Measurements from ENCODE around the gene PDE6H. TPM values are rescaled to one million over a fixed set of nuclear protein-coding genes. Genes with fewer than 3 reads are reported as not detected.

PDE6H gene
- total and polyA plus RNA-seq, 4 experiments from 2014 or later: not detected

GRCh38 chr12:14949631-14950030 lies 23.2 kb upstream of the PDE6H start:
- peaks cover 0 to 3% (median 0%) of the 10 kb centered on the region in 8 donors for H3K9me3 Mint-ChIP-seq
- Histone ChIP-seq H3K9me3 (ENCODE audit: control insufficient read depth in 1 of 2, low read length in 2 of 2) (no peaks in the 10 kb centered on the region), H3K4me3 (ENCODE audit: low read length in 2 of 2) (peak overlapping the region in 1 of 2 donors; percentile 20), H3K27ac (ENCODE audit: low read depth, low read length) (peak overlapping the region; percentile 92), H3K4me1 (ENCODE audit: insufficient read depth, low read length) (peaks cover 100% of the 10 kb centered on the region), H3K27me3 (ENCODE audit: insufficient read depth, low read length) (no peaks in the 10 kb centered on the region), H3K36me3 (ENCODE audit: insufficient read depth, low read length) (peaks cover 64% of the 10 kb centered on the region)
- DNase-seq: no peak
- peak overlapping the region; percentile 69 to 93 (median 87) for H3K4me3 Mint-ChIP-seq
- ChIA-PET POLR2A (ENCODE audit: partially characterized antibody) (interaction anchor here (1.5 to 5.8 kb wide), 5 partner anchors 9 to 179 kb away, joined by 5 to 104 read pairs (median 14); a partner anchor contains a TSS), CTCF (ENCODE audit: partially characterized antibody) (interaction anchor here (2.6 to 3.4 kb wide), 2 partner anchors 10 to 12 kb away, joined by 11 to 44 read pairs; partner anchors contain the start of gene ERP27)
- peak overlapping the region; percentile 94 to 100 (median 97) for H3K27ac Mint-ChIP-seq
- no peaks in the 10 kb centered on the region for H3K27me3 Mint-ChIP-seq
- peaks cover 77 to 94% of the 10 kb centered on the region in 2 donors for H3K36me3 Mint-ChIP-seq
- intact Hi-C loops (cut with micrococcal nuclease): loop anchor here (10.0 kb wide), 1 partner anchor 555 kb away; no protein-coding TSS in a partner anchor
- H3K4me1 Mint-ChIP-seq: peaks cover 73 to 98% (median 93%) of the 10 kb centered on the region in 4 donors

- peaks cover 72 to 96% (median 90%) of the 10 kb centered on the region in 4 donors for H3K4me1 Mint-ChIP-seq
- peak overlapping the region; percentile 94 to 100 (median 99) for H3K27ac Mint-ChIP-seq
- Histone ChIP-seq H3K36me3 (ENCODE audit: insufficient read depth, low read length) (peaks cover 56% of the 10 kb centered on the region), H3K4me1 (ENCODE audit: insufficient read depth, low read length) (peaks cover 100% of the 10 kb centered on the region), H3K9me3 (ENCODE audit: control insufficient read depth in 1 of 2, low read length in 2 of 2) (no peaks in the 10 kb centered on the region), H3K27ac (ENCODE audit: low read depth, low read length) (peak overlapping the region; percentile 92), H3K4me3 (ENCODE audit: low read length in 2 of 2) (peak overlapping the region in 1 of 2 donors; percentile 3), H3K27me3 (ENCODE audit: insufficient read depth, low read length) (no peaks in the 10 kb centered on the region)
- no peaks in the 10 kb centered on the region for H3K27me3 Mint-ChIP-seq
- DNase-seq: no peak
- H3K36me3 Mint-ChIP-seq: peaks cover 70 to 87% of the 10 kb centered on the region in 2 donors
- CTCF ChIA-PET (ENCODE audit: partially characterized antibody): interaction anchor here (1.0 to 2.8 kb wide), 3 partner anchors 9 to 45 kb away, joined by 4 to 9 read pairs (median 6); no protein-coding TSS in a partner anchor
- intact Hi-C loops (cut with micrococcal nuclease): loop anchor here (10.0 kb wide), 1 partner anchor 556 kb away; no protein-coding TSS in a partner anchor
- peaks cover 0 to 3% (median 0%) of the 10 kb centered on the region in 8 donors for H3K9me3 Mint-ChIP-seq
- peak overlapping the region; percentile 72 to 93 (median 87) for H3K4me3 Mint-ChIP-seq
- POLR2A ChIA-PET (ENCODE audit: partially characterized antibody): interaction anchor here (1.0 to 2.8 kb wide), 4 partner anchors 9 to 180 kb away, joined by 3 to 29 read pairs (median 16); partner anchors contain the start of genes ARHGDIB and ERP27
Observed at GRCh38 chr12:14950421-14950820, 22.4 kb upstream of the PDE6H start.

- Histone ChIP-seq H3K4me1 (ENCODE audit: insufficient read depth, low read length) (peaks cover 99% of the 10 kb centered on the region), H3K27ac (ENCODE audit: low read depth, low read length) (peak overlapping the region; percentile 92), H3K4me3 (ENCODE audit: low read length in 2 of 2) (peak overlapping the region; percentile 45 to 51), H3K36me3 (ENCODE audit: insufficient read depth, low read length) (peaks cover 49% of the 10 kb centered on the region), H3K9me3 (ENCODE audit: control insufficient read depth in 1 of 2, low read length in 2 of 2) (no peaks in the 10 kb centered on the region), H3K27me3 (ENCODE audit: insufficient read depth, low read length) (no peaks in the 10 kb centered on the region)
- Mint-ChIP-seq H3K9me3 (peaks cover 0 to 3% (median 0%) of the 10 kb centered on the region in 8 donors), H3K27ac (peak overlapping the region; percentile 94 to 100 (median 99)), H3K4me1 (peaks cover 73 to 96% (median 88%) of the 10 kb centered on the region in 4 donors), H3K4me3 (peak overlapping the region; percentile 75 to 94 (median 90)), H3K36me3 (peaks cover 62 to 85% of the 10 kb centered on the region in 2 donors), H3K27me3 (no peaks in the 10 kb centered on the region)
- ChIA-PET CTCF (ENCODE audit: partially characterized antibody) (interaction anchor here (1.0 to 2.8 kb wide), 4 partner anchors 9 to 44 kb away, joined by 4 to 9 read pairs (median 7); partner anchors contain the start of gene ARHGDIB), POLR2A (ENCODE audit: partially characterized antibody) (interaction anchor here (0.8 to 2.8 kb wide), 6 partner anchors 9 to 586 kb away, joined by 3 to 29 read pairs (median 8); partner anchors contain the start of genes ARHGDIB, ATF7IP and ERP27)
- intact Hi-C loops (cut with micrococcal nuclease): loop anchor here (10.0 kb wide), 1 partner anchor 556 kb away; no protein-coding TSS in a partner anchor
- DNase-seq: peak in 1 of 5 donors; percentile 63
Observed at GRCh38 chr12:14950982-14951746, 21.7 kb upstream of the PDE6H start.

GRCh38 chr12:14951851-14952250 lies 21.0 kb upstream of the PDE6H start:
- H3K36me3 Mint-ChIP-seq: peaks cover 58 to 85% of the 10 kb centered on the region in 2 donors

GRCh38 chr12:14952299-14952921 lies 20.4 kb upstream of the PDE6H start:
- DNase-seq: peak; percentile 73 to 85 (median 81)
- Mint-ChIP-seq H3K4me3 (peak overlapping the region; percentile 75 to 94 (median 90)), H3K27ac (peak overlapping the region; percentile 94 to 100 (median 99)), H3K9me3 (peaks cover 0 to 3% (median 0%) of the 10 kb centered on the region in 8 donors), H3K36me3 (peaks cover 57 to 83% of the 10 kb centered on the region in 2 donors), H3K4me1 (peaks cover 69 to 96% (median 85%) of the 10 kb centered on the region in 4 donors), H3K27me3 (no peaks in the 10 kb centered on the region)
- CTCF ChIA-PET (ENCODE audit: partially characterized antibody): interaction anchor here (0.5 to 2.8 kb wide), 6 partner anchors 10 to 593 kb away, joined by 3 to 9 read pairs (median 6); partner anchors contain the start of genes ARHGDIB and ERP27
- H3K4me1 ChIP-seq (ENCODE audit: insufficient read depth, low read length): peaks cover 99% of the 10 kb centered on the region
- peaks cover 36% of the 10 kb centered on the region for H3K36me3 ChIP-seq (ENCODE audit: insufficient read depth, low read length)
- intact Hi-C loops (cut with micrococcal nuclease): loop anchor here (1.0 to 10.0 kb wide), 3 partner anchors 9 to 558 kb away; partner anchors contain the start of gene ARHGDIB
- no peaks in the 10 kb centered on the region for H3K27me3 ChIP-seq (ENCODE audit: insufficient read depth, low read length)
- H3K9me3 ChIP-seq (ENCODE audit: control insufficient read depth in 1 of 2, low read length in 2 of 2): no peaks in the 10 kb centered on the region
- POLR2A ChIA-PET (ENCODE audit: partially characterized antibody): interaction anchor here (0.8 to 3.0 kb wide), 9 partner anchors 7 to 587 kb away, joined by 4 to 29 read pairs (median 13); partner anchors contain the start of genes ARHGDIB, ATF7IP and ERP27
- H3K4me3 ChIP-seq (ENCODE audit: low read length in 2 of 2): peak overlapping the region; percentile 45 to 51
- H3K27ac ChIP-seq (ENCODE audit: low read depth, low read length): peak overlapping the region; percentile 92

More at GRCh38 chr12:14951851-14952250, 21.0 kb upstream of the PDE6H start:
- peaks cover 0 to 3% (median 0%) of the 10 kb centered on the region in 8 donors for H3K9me3 Mint-ChIP-seq
- intact Hi-C loops (cut with micrococcal nuclease): loop anchor here (1.0 to 10.0 kb wide), 3 partner anchors 9 to 557 kb away; partner anchors contain the start of gene ARHGDIB
- CTCF ChIA-PET (ENCODE audit: partially characterized antibody): interaction anchor here (0.5 to 2.8 kb wide), 6 partner anchors 8 to 593 kb away, joined by 3 to 9 read pairs (median 7); partner anchors contain the start of genes ARHGDIB and ERP27
- Histone ChIP-seq H3K27me3 (ENCODE audit: insufficient read depth, low read length) (no peaks in the 10 kb centered on the region), H3K27ac (ENCODE audit: low read depth, low read length) (peak overlapping the region; percentile 92), H3K4me3 (ENCODE audit: low read length in 2 of 2) (peak overlapping the region; percentile 45 to 51), H3K9me3 (ENCODE audit: control insufficient read depth in 1 of 2, low read length in 2 of 2) (no peaks in the 10 kb centered on the region), H3K36me3 (ENCODE audit: insufficient read depth, low read length) (peaks cover 42% of the 10 kb centered on the region), H3K4me1 (ENCODE audit: insufficient read depth, low read length) (peaks cover 99% of the 10 kb centered on the region)
- H3K4me3 Mint-ChIP-seq: peak overlapping the region; percentile 75 to 94 (median 90)
- DNase-seq: no peak
- H3K27ac Mint-ChIP-seq: peak overlapping the region; percentile 94 to 100 (median 99)
- POLR2A ChIA-PET (ENCODE audit: partially characterized antibody): interaction anchor here (0.8 to 2.8 kb wide), 6 partner anchors 8 to 586 kb away, joined by 4 to 29 read pairs (median 9); partner anchors contain the start of genes ARHGDIB and ATF7IP
- H3K4me1 Mint-ChIP-seq: peaks cover 73 to 96% (median 87%) of the 10 kb centered on the region in 4 donors
- H3K27me3 Mint-ChIP-seq: no peaks in the 10 kb centered on the region

- H3K36me3 ChIP-seq (ENCODE audit: insufficient read depth, low read length): peaks cover 29% of the 10 kb centered on the region
- ChIA-PET POLR2A (ENCODE audit: partially characterized antibody) (interaction anchor here (0.6 to 3.0 kb wide), 9 partner anchors 8 to 183 kb away, joined by 3 to 19 read pairs (median 8); partner anchors contain the start of genes C12orf60, ERP27 and WBP11), CTCF (ENCODE audit: partially characterized antibody) (interaction anchor here (1.2 to 2.2 kb wide), 5 partner anchors 8 to 583 kb away, joined by 3 to 8 read pairs (median 3); partner anchors contain the start of gene ERP27)
- Mint-ChIP-seq H3K9me3 (peaks cover 0 to 3% (median 0%) of the 10 kb centered on the region in 8 donors), H3K27me3 (no peaks in the 10 kb centered on the region), H3K27ac (peak overlapping the region; percentile 94 to 100 (median 99)), H3K4me1 (peaks cover 64 to 97% (median 76%) of the 10 kb centered on the region in 4 donors), H3K36me3 (peaks cover 60 to 84% of the 10 kb centered on the region in 2 donors), H3K4me3 (peak overlapping the region; percentile 79 to 94 (median 88))
- peak overlapping the region; percentile 4 to 51 for H3K4me3 ChIP-seq (ENCODE audit: low read length in 2 of 2)
- no peak for DNase-seq
- peaks cover 93% of the 10 kb centered on the region for H3K4me1 ChIP-seq (ENCODE audit: insufficient read depth, low read length)
- H3K27me3 ChIP-seq (ENCODE audit: insufficient read depth, low read length): no peaks in the 10 kb centered on the region
- H3K9me3 ChIP-seq (ENCODE audit: control insufficient read depth in 1 of 2, low read length in 2 of 2): no peaks in the 10 kb centered on the region
- peak overlapping the region; percentile 92 for H3K27ac ChIP-seq (ENCODE audit: low read depth, low read length)
- intact Hi-C loops (cut with micrococcal nuclease): loop anchor here (10.0 kb wide), 1 partner anchor 559 kb away; no protein-coding TSS in a partner anchor
Observed at GRCh38 chr12:14953752-14954151, 19.1 kb upstream of the PDE6H start.
